ENCODE results near the gene UGT1A8. TPM values are rescaled to one million over a fixed set of nuclear protein-coding genes. Genes with fewer than 3 reads are reported as not detected.

Gene UGT1A8
- total and polyA plus RNA-seq, 2 donors (not counting 1 experiment from before 2014, with no cell fraction given), result not detected

- no peak for TF ChIP-seq EZH2 (IDR thresholded peaks at IDR 0.05; ENCODE audit: borderline replicate concordance, insufficient read depth, low read depth, low read length, poor library complexity, severe bottlenecking)
- no peak for TF ChIP-seq CTCF (IDR thresholded peaks at IDR 0.05)
- ChIA-PET POLR2A (no interaction called here), CTCF (no interaction called here)
Observed at GRCh38 chr2:233758849-233759248, 141.4 kb downstream of the UGT1A8 start.

GRCh38 chr2:233760043-233760442, 142.6 kb downstream of the UGT1A8 start, which contains the start of gene UGT1A1:
UGT1A1 (plus strand) TSS chr2:233760270; CDS start chr2:233760288, 18 bp downstream.
- Histone ChIP-seq H3K27me3 (replicated peaks in 1 of 4; ENCODE audit: control extremely low read depth in 1 of 4, control insufficient read depth in 3 of 4, insufficient read depth in 4 of 4, low read length in 3 of 4) (peaks cover 0 to 4% (median 0%) of the 10 kb centered on the region in 4 experiments), H3K36me3 (replicated peaks in 1 of 2; ENCODE audit: control extremely low read depth in 1 of 2, control insufficient read depth in 1 of 2, extremely low read depth in 1 of 2, insufficient read depth in 2 of 2, low read length in 1 of 2) (no peaks in the 10 kb centered on the region), H3K27ac (ENCODE audit: low read length in 2 of 2) (no peak within 1 kb of the TSS), H3K4me3 (ENCODE audit: control extremely low read depth in 1 of 5, extremely low read depth in 1 of 5, insufficient read depth in 1 of 5, low read depth in 2 of 5, low read length in 4 of 5) (no peak within 1 kb of the TSS), H3K4me1 (ENCODE audit: control insufficient read depth in 2 of 2, insufficient read depth in 2 of 2, low read length in 2 of 2) (no peaks in the 10 kb centered on the region), H3K4me2 (replicated peaks; ENCODE audit: low read depth, low read length, poor library complexity, severe bottlenecking) (no peak within 1 kb of the TSS), H4K20me1 (ENCODE audit: control insufficient read depth, insufficient read depth, low read length, poor library complexity, severe bottlenecking) (no peaks in the 10 kb centered on the region), H2AFZ (ENCODE audit: insufficient read depth, low read depth, low read length, poor library complexity, severe bottlenecking) (no peak within 1 kb of the TSS), H3K9ac (ENCODE audit: low read length) (no peak within 1 kb of the TSS), H3K9me3 (ENCODE audit: control extremely low read depth in 1 of 3, control insufficient read depth in 2 of 3, insufficient read depth in 1 of 3, low read length in 2 of 3) (peaks cover 0 to 3% (median 0%) of the 10 kb centered on the region in 3 donors), H3K79me2 (ENCODE audit: control insufficient read depth, insufficient read depth, low read length) (no peaks in the 10 kb centered on the region)
- H3K4me3 Mint-ChIP-seq, result no peak within 1 kb of the TSS
- H3K27me3 Mint-ChIP-seq, result peaks cover 31% of the 10 kb centered on the region
- no peak for ATAC-seq (ENCODE audit: low read depth)
- H3K27ac Mint-ChIP-seq, result no peak within 1 kb of the TSS
- intact Hi-C loops (cut with micrococcal nuclease), result no loop called here
- POLR2A ChIA-PET, result no interaction called here
- WGBS (ENCODE audit: insufficient coverage), result 95% methylated on average over 3 of the region's 6 CpGs
- no peaks in the 10 kb centered on the region for H3K4me1 Mint-ChIP-seq
- no peak for DNase-seq
- no peaks in the 10 kb centered on the region for H3K9me3 Mint-ChIP-seq (ENCODE audit: insufficient read depth)
- TF ChIP-seq CTCF (IDR thresholded peaks at IDR 0.05), result no peak
- no peak for TF ChIP-seq EZH2 (IDR thresholded peaks at IDR 0.05; ENCODE audit: borderline replicate concordance, insufficient read depth, low read depth, low read length, poor library complexity, severe bottlenecking)
- CTCF ChIA-PET, result no interaction called here

More at GRCh38 chr2:233758849-233759248, 141.4 kb downstream of the UGT1A8 start:
- ATAC-seq (ENCODE audit: low read depth), result no peak
- Histone ChIP-seq H3K79me2 (ENCODE audit: control insufficient read depth, insufficient read depth, low read length) (no peaks in the 10 kb centered on the region), H2AFZ (ENCODE audit: insufficient read depth, low read depth, low read length, poor library complexity, severe bottlenecking) (no peak overlapping the region), H3K27me3 (replicated peaks in 1 of 4; ENCODE audit: control extremely low read depth in 1 of 4, control insufficient read depth in 3 of 4, insufficient read depth in 4 of 4, low read length in 3 of 4) (peaks cover 0 to 4% (median 0%) of the 10 kb centered on the region in 4 experiments), H3K9ac (ENCODE audit: low read length) (no peak overlapping the region), H3K4me2 (replicated peaks; ENCODE audit: low read depth, low read length, poor library complexity, severe bottlenecking) (no peak overlapping the region), H4K20me1 (ENCODE audit: control insufficient read depth, insufficient read depth, low read length, poor library complexity, severe bottlenecking) (no peaks in the 10 kb centered on the region), H3K36me3 (replicated peaks in 1 of 2; ENCODE audit: control extremely low read depth in 1 of 2, control insufficient read depth in 1 of 2, extremely low read depth in 1 of 2, insufficient read depth in 2 of 2, low read length in 1 of 2) (no peaks in the 10 kb centered on the region), H3K9me3 (ENCODE audit: control extremely low read depth in 1 of 3, control insufficient read depth in 2 of 3, insufficient read depth in 1 of 3, low read length in 2 of 3) (peaks cover 0 to 7% (median 0%) of the 10 kb centered on the region in 3 donors), H3K4me3 (ENCODE audit: control extremely low read depth in 1 of 5, extremely low read depth in 1 of 5, insufficient read depth in 1 of 5, low read depth in 2 of 5, low read length in 4 of 5) (no peak overlapping the region), H3K27ac (ENCODE audit: low read length in 2 of 2) (no peak overlapping the region), H3K4me1 (ENCODE audit: control insufficient read depth in 2 of 2, insufficient read depth in 2 of 2, low read length in 2 of 2) (no peaks in the 10 kb centered on the region)
- Mint-ChIP-seq H3K27ac (no peak overlapping the region), H3K9me3 (ENCODE audit: insufficient read depth) (no peaks in the 10 kb centered on the region), H3K4me3 (no peak overlapping the region), H3K4me1 (no peaks in the 10 kb centered on the region), H3K27me3 (peaks cover 26% of the 10 kb centered on the region)
- WGBS (ENCODE audit: insufficient coverage), result 95% methylated on average over 2 of the region's 2 CpGs
- DNase-seq, result no peak
- intact Hi-C loops (cut with micrococcal nuclease), result no loop called here

Data from B cell (primary cell).